Stomach (tissue), 4 donors: ENCODE data around the gene DENND1B.

Experiments used
- EP300 ChIP-seq: sonication (generic); formaldehyde crosslinking; IDR thresholded peaks from one replicate; pipeline ENCODE4 v1.6.1; 2017; ENCODE audit warnings: antibody characterized with exemption
- POLR2A ChIP-seq, 4 donors: fragments of 450-650 bp; IDR thresholded peaks; one replicate each; pipeline ENCODE4 v1.6.1; 2016; ENCODE audit warnings: antibody characterized with exemption in 4 of 4, control low read depth in 2 of 4, mild to moderate bottlenecking in 1 of 4, moderate library complexity in 1 of 4
- POLR2AphosphoS5 ChIP-seq, 3 donors: sonication (generic); formaldehyde crosslinking; IDR thresholded peaks; one replicate each; pipeline ENCODE4 v1.6.1; 2016; ENCODE audit warnings: antibody characterized with exemption in 3 of 3
- TF ChIP-seq, protein P1 (sequence below), 7 experiments: fragments of 450-650 bp in 4 of 7; fragments of 200-600 bp in 3 of 7; sonication (generic) in 3 of 7; IDR thresholded peaks; one replicate each; pipeline ENCODE4 v1.5.1; 2016 to 2019; ENCODE audit warnings: antibody characterized with exemption in 7 of 7, control low read depth in 2 of 7, mild to moderate bottlenecking in 1 of 7

- TF ChIP-seq, protein P1, sequence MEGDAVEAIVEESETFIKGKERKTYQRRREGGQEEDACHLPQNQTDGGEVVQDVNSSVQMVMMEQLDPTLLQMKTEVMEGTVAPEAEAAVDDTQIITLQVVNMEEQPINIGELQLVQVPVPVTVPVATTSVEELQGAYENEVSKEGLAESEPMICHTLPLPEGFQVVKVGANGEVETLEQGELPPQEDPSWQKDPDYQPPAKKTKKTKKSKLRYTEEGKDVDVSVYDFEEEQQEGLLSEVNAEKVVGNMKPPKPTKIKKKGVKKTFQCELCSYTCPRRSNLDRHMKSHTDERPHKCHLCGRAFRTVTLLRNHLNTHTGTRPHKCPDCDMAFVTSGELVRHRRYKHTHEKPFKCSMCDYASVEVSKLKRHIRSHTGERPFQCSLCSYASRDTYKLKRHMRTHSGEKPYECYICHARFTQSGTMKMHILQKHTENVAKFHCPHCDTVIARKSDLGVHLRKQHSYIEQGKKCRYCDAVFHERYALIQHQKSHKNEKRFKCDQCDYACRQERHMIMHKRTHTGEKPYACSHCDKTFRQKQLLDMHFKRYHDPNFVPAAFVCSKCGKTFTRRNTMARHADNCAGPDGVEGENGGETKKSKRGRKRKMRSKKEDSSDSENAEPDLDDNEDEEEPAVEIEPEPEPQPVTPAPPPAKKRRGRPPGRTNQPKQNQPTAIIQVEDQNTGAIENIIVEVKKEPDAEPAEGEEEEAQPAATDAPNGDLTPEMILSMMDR (IDR thresholded peaks at IDR 0.05) = no peak
- TF ChIP-seq POLR2A (IDR thresholded peaks at IDR 0.05) (no peak), POLR2AphosphoS5 (IDR thresholded peaks at IDR 0.05) (peak in 1 of 3 donors; percentile 84), EP300 (peak; percentile 51)
These were observed 311.2 kb downstream of the DENND1B start for GRCh38 chr1:197464044-197464443.
